Measurements from ENCODE around the gene HOXA7.

HOXA7 gene

DNA sequence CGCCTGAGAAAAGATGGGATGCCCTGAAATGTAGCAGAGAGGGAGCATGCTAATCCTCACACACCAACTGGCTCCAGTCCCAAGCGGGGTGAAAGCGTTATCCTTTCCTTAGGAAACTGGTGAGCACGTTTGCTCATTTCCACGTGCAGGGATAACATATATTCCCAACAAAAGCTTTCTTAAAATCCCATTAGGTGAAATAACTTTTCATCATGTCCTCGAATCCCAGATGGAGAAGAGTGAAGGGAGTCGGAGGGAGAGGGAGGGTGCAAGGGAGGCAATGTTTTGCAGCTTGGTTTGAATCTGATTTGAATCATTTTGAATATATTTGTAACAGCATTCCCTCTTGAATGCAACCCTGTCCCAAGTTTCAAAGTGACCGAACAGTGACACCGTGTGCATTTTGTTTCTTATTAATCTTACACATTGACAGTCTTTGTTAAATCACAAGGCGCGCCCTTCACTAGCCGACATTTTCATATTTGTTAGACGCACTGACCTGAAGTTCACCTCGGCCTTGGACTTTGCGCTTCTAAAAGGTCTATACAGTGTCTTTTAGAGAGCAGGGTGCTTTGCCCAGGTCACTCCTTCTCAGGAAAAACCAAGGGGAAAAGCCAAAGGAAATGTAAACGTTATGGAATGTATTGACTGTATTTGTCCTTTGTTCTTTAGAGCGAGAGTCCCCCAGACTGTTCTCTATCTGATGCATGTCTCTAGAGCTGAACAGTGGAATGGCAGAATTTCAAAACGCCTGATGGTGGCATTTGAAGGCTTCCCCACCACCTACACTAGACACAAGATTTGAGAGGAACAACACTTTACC lies 22.9 kb downstream of the HOXA7 start:
- in situ Hi-C loops (cut with MboI; ENCODE audit: low pct_unique_long_range_greater_than_20kb, low sequenced_read_pairs, unreplicated experiment) = no loop called here
- no peak for DNase-seq (ENCODE audit: low spot score)
- TF ChIP-seq, protein P1, sequence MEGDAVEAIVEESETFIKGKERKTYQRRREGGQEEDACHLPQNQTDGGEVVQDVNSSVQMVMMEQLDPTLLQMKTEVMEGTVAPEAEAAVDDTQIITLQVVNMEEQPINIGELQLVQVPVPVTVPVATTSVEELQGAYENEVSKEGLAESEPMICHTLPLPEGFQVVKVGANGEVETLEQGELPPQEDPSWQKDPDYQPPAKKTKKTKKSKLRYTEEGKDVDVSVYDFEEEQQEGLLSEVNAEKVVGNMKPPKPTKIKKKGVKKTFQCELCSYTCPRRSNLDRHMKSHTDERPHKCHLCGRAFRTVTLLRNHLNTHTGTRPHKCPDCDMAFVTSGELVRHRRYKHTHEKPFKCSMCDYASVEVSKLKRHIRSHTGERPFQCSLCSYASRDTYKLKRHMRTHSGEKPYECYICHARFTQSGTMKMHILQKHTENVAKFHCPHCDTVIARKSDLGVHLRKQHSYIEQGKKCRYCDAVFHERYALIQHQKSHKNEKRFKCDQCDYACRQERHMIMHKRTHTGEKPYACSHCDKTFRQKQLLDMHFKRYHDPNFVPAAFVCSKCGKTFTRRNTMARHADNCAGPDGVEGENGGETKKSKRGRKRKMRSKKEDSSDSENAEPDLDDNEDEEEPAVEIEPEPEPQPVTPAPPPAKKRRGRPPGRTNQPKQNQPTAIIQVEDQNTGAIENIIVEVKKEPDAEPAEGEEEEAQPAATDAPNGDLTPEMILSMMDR (IDR thresholded peaks at IDR 0.05; ENCODE audit: extremely low read depth, insufficient read depth, missing control alignments) = no peak

DNA sequence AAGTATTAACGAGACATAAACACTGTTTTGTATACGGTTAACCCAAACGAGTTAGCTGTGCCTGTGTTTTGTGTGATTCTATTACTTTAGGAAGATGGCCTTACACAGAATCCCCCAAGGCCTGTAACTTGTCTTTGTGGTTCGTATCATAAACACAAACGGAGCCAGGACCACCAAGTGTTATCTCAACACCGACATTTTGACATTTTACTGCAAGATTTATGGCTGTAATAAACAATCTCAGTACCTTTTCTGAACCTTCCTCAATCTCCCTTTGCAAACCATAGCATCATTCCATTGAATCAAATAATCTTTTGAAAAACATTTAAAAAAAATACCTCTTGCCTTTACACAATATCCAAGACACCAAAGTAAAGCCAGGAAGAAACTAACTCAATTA lies 23.5 kb downstream of the HOXA7 start:
- no peak for DNase-seq (ENCODE audit: low spot score)
- TF ChIP-seq, protein P1 (IDR thresholded peaks at IDR 0.05; ENCODE audit: extremely low read depth, insufficient read depth, missing control alignments) = no peak
- in situ Hi-C loops (cut with MboI; ENCODE audit: low pct_unique_long_range_greater_than_20kb, low sequenced_read_pairs, unreplicated experiment) = no loop called here

DNA sequence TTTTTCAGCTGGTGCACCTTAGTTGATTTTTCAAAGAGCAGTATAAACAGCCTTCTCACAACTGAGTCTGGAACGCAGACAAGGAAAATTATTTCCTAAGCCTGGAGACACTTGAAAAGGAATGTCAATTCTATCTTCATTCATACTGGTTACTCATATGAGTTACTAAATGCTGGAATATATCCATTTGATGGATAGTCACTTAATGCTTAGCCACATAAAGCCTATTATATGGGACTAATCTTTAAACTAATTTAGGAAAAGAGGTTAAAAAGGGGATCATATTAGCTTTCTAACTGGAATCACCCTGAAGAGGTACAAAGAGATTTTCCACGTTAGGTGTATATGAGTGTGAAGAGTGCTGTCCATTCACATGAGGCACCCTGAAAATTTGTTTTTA lies 24.3 kb downstream of the HOXA7 start:
- TF ChIP-seq, protein P1 (IDR thresholded peaks at IDR 0.05; ENCODE audit: extremely low read depth, insufficient read depth, missing control alignments) = no peak
- in situ Hi-C loops (cut with MboI; ENCODE audit: low pct_unique_long_range_greater_than_20kb, low sequenced_read_pairs, unreplicated experiment) = no loop called here
- no peak for DNase-seq (ENCODE audit: low spot score)

- TF ChIP-seq, protein P1 (IDR thresholded peaks at IDR 0.05; ENCODE audit: extremely low read depth, insufficient read depth, missing control alignments) = no peak
- no peak for DNase-seq (ENCODE audit: low spot score)
- in situ Hi-C loops (cut with MboI; ENCODE audit: low pct_unique_long_range_greater_than_20kb, low sequenced_read_pairs, unreplicated experiment) = no loop called here
Measured at GRCh38 chr7:27131390-27131819, 25.1 kb downstream of the HOXA7 start.

- in situ Hi-C loops (cut with MboI; ENCODE audit: low pct_unique_long_range_greater_than_20kb, low sequenced_read_pairs, unreplicated experiment) = no loop called here
- TF ChIP-seq, protein P1 (IDR thresholded peaks at IDR 0.05; ENCODE audit: extremely low read depth, insufficient read depth, missing control alignments) = no peak
- no peak for DNase-seq (ENCODE audit: low spot score)
Measured at GRCh38 chr7:27130540-27131389, 25.7 kb downstream of the HOXA7 start, which contains the start of gene HOXA4. TSS of gene HOXA4 (minus strand) at chr7:27130757. CDS start at chr7:27130733, 24 bp downstream.

DNA sequence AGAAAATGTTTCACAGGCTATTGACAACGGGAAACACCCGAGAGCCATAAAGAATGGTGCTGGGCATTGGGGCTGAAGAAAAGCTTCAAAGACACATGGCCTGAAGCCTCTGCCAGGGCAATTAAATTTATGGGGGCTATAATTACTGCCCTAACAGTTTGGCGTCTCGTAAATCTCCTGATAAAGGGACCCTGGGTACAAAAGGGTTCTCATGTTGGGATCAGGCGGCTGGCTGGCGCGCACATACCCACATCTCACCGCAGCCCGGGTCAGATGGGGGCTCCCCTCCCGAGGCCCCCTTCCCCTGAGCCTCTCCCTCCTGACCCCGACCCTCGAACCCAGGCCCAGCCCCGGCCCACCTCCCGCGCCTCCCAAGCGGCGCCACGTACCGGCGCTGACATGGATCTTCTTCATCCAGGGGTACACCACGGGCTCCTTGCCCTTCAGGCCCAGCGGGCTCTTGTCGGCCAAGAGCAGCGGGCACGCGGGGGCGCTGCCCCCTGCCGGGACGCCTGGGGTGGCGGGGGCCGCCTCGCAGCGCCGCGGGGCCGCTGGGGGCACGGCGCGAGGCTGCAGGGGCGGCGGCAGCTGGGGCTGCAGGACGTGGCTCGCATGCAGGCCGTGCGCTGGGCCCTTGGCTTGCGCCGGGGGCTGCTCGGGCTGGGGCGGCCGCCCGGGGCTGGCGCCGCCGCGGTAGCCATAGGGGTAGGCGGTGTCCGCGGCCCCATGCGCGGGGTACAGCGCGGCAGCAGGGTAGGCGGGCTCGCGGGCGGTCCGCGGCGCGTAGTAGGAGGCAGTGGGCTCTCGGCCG lies 26.5 kb downstream of the HOXA7 start:
- no peak for DNase-seq (ENCODE audit: low spot score)
- TF ChIP-seq, protein P1 (IDR thresholded peaks at IDR 0.05; ENCODE audit: extremely low read depth, insufficient read depth, missing control alignments) = no peak
- in situ Hi-C loops (cut with MboI; ENCODE audit: low pct_unique_long_range_greater_than_20kb, low sequenced_read_pairs, unreplicated experiment) = no loop called here
